ENCODE data around the gene KLHL12. TPM values are rescaled to one million over a fixed set of nuclear protein-coding genes. Genes with fewer than 3 reads are reported as not detected.
"Not testable (repeated sequence)": the region's sequence is repeated elsewhere in the genome, so short reads cannot be mapped to it uniquely, and the experiment has no call there.

Gene KLHL12
- total RNA-seq, 5 donors from 2014 or later (not counting 1 experiment from before 2014, with no cell fraction given): 18.8 to 22.7 (median 22.0) TPM

- Mint-ChIP-seq H3K9me3 (no peaks in the 10 kb centered on the region), H3K4me3 (no peak overlapping the region), H3K27me3 (peaks cover 7 to 12% of the 10 kb centered on the region in 2 donors), H3K27ac (peak overlapping the region in 1 of 2 donors; percentile 5), H3K36me3 (peaks cover 4% of the 10 kb centered on the region), H3K4me1 (no peaks in the 10 kb centered on the region)
- H3K27ac ChIP-seq (ENCODE audit: low read length): no peak overlapping the region
- H3K36me3 ChIP-seq (ENCODE audit: control insufficient read depth in 2 of 2, extremely low read depth in 1 of 2, insufficient read depth in 1 of 2, low read length in 1 of 2): peaks cover 0 to 2% of the 10 kb centered on the region in 2 donors
- WGBS (ENCODE audit: insufficient coverage): no CpG with 5 or more reads among the region's 3 CpGs
- CTCF ChIA-PET: interaction anchor here in 1 of 2 donors (0.6 kb wide), 1 partner anchor 130 kb away, joined by 4 read pairs; no protein-coding TSS in a partner anchor
- POLR2A ChIA-PET: no interaction called here
- ATAC-seq (replicated peaks in 1 of 4) (no peak), DNase-seq (no peak)
- H3K9me3 ChIP-seq: no peaks in the 10 kb centered on the region
- H3K27me3 ChIP-seq (replicated peaks in 1 of 2; ENCODE audit: control insufficient read depth in 2 of 2, extremely low read depth in 1 of 2, insufficient read depth in 2 of 2, low read length in 1 of 2): peaks cover 0 to 5% of the 10 kb centered on the region in 2 experiments
- H3K4me1 ChIP-seq (ENCODE audit: control insufficient read depth in 1 of 2, extremely low read depth in 1 of 2, insufficient read depth in 2 of 2, low read length in 2 of 2): no peaks in the 10 kb centered on the region
- no peak overlapping the region for H3K4me3 ChIP-seq (ENCODE audit: control insufficient read depth in 1 of 2, extremely low read depth in 1 of 2, low read length in 1 of 2)
Observed at GRCh38 chr1:202934755-202935154, 7.7 kb upstream of the KLHL12 start.

- Histone ChIP-seq H3K36me3 (ENCODE audit: control insufficient read depth in 2 of 2, extremely low read depth in 1 of 2, insufficient read depth in 1 of 2, low read length in 1 of 2) (no peaks in the 10 kb centered on the region), H3K4me3 (ENCODE audit: control insufficient read depth in 1 of 2, extremely low read depth in 1 of 2, low read length in 1 of 2) (no peak overlapping the region), H3K9me3 (no peaks in the 10 kb centered on the region), H3K27ac (ENCODE audit: low read length) (no peak overlapping the region), H3K4me1 (ENCODE audit: control insufficient read depth in 1 of 2, extremely low read depth in 1 of 2, insufficient read depth in 2 of 2, low read length in 2 of 2) (peaks cover 0 to 4% of the 10 kb centered on the region in 2 experiments), H3K27me3 (replicated peaks in 1 of 2; ENCODE audit: control insufficient read depth in 2 of 2, extremely low read depth in 1 of 2, insufficient read depth in 2 of 2, low read length in 1 of 2) (peaks cover 0 to 7% of the 10 kb centered on the region in 2 experiments)
- Mint-ChIP-seq H3K4me1 (no peaks in the 10 kb centered on the region), H3K36me3 (no peaks in the 10 kb centered on the region), H3K9me3 (no peaks in the 10 kb centered on the region), H3K27ac (no peak overlapping the region), H3K27me3 (peaks cover 7 to 12% of the 10 kb centered on the region in 2 donors), H3K4me3 (no peak overlapping the region)
- ATAC-seq (replicated peaks in 1 of 4): no peak
- no peak for DNase-seq
- 100% methylated on average over 1 of the region's 2 CpGs for WGBS (ENCODE audit: insufficient coverage)
- ChIA-PET CTCF (no interaction called here), POLR2A (no interaction called here)
Observed at GRCh38 chr1:202932476-202932875, 5.4 kb upstream of the KLHL12 start.

DNA sequence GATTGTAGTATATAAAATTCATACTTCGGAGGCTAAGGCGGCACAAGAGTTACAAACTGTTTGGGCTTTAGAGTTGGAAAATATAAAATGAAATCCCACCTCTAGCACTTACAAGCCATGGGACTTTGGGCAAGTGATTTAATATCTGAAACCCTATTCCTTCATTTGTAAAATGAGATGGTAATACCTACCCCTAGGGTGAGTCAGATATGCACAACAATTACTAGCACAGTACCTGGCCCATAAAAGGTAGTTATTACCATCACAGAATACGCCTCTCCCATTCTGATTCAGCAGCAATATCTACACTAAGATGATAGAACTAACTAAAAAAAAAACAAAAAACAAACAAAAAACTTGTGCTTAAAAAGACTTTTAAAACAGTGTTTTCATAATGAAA, 3.5 kb downstream of the KLHL12 start:
- Histone ChIP-seq H3K4me3 (ENCODE audit: control insufficient read depth in 1 of 2, extremely low read depth in 1 of 2, low read length in 1 of 2) (no peak overlapping the region), H3K27ac (ENCODE audit: low read length) (no peak overlapping the region), H3K36me3 (ENCODE audit: control insufficient read depth in 2 of 2, extremely low read depth in 1 of 2, insufficient read depth in 1 of 2, low read length in 1 of 2) (peaks cover 3 to 21% of the 10 kb centered on the region in 2 donors), H3K27me3 (replicated peaks in 1 of 2; ENCODE audit: control insufficient read depth in 2 of 2, extremely low read depth in 1 of 2, insufficient read depth in 2 of 2, low read length in 1 of 2) (no peaks in the 10 kb centered on the region), H3K4me1 (ENCODE audit: control insufficient read depth in 1 of 2, extremely low read depth in 1 of 2, insufficient read depth in 2 of 2, low read length in 2 of 2) (peaks cover 8 to 17% of the 10 kb centered on the region in 2 experiments), H3K9me3 (no peaks in the 10 kb centered on the region)
- no CpG with 5 or more reads among the region's 3 CpGs for WGBS (ENCODE audit: insufficient coverage)
- Mint-ChIP-seq H3K27me3 (no peaks in the 10 kb centered on the region), H3K36me3 (peaks cover 23% of the 10 kb centered on the region), H3K9me3 (no peaks in the 10 kb centered on the region), H3K27ac (no peak overlapping the region), H3K4me1 (peaks cover 34 to 39% (median 34%) of the 10 kb centered on the region in 3 donors), H3K4me3 (no peak overlapping the region)
- DNase-seq (no peak), ATAC-seq (replicated peaks in 1 of 4) (no peak)
- ChIA-PET POLR2A (no interaction called here), CTCF (no interaction called here)

- H3K9me3 Mint-ChIP-seq: no peaks in the 10 kb centered on the region
- Histone ChIP-seq H3K27me3 (replicated peaks in 1 of 2; ENCODE audit: control insufficient read depth in 2 of 2, extremely low read depth in 1 of 2, insufficient read depth in 2 of 2, low read length in 1 of 2) (no peaks in the 10 kb centered on the region), H3K4me3 (ENCODE audit: control insufficient read depth in 1 of 2, extremely low read depth in 1 of 2, low read length in 1 of 2) (no peak overlapping the region), H3K9me3 (no peaks in the 10 kb centered on the region), H3K4me1 (ENCODE audit: control insufficient read depth in 1 of 2, extremely low read depth in 1 of 2, insufficient read depth in 2 of 2, low read length in 2 of 2) (no peaks in the 10 kb centered on the region), H3K36me3 (ENCODE audit: control insufficient read depth in 2 of 2, extremely low read depth in 1 of 2, insufficient read depth in 1 of 2, low read length in 1 of 2) (peaks cover 3 to 59% of the 10 kb centered on the region in 2 donors), H3K27ac (ENCODE audit: low read length) (no peak overlapping the region)
- DNase-seq: no peak
- H3K27me3 Mint-ChIP-seq: no peaks in the 10 kb centered on the region
- POLR2A ChIA-PET: no interaction called here
- H3K4me1 Mint-ChIP-seq: peaks cover 18 to 28% (median 25%) of the 10 kb centered on the region in 3 donors
- peaks cover 47% of the 10 kb centered on the region for H3K36me3 Mint-ChIP-seq
- H3K27ac Mint-ChIP-seq: no peak overlapping the region
- no peak overlapping the region for H3K4me3 Mint-ChIP-seq
- CTCF ChIA-PET: no interaction called here
- ATAC-seq (replicated peaks in 1 of 4): no peak
Observed at GRCh38 chr1:202919615-202920014, 7.4 kb downstream of the KLHL12 start.

GRCh38 chr1:202915146-202915545, 11.9 kb downstream of the KLHL12 start:
- Mint-ChIP-seq H3K27me3 (no peaks in the 10 kb centered on the region), H3K4me3 (no peak overlapping the region), H3K27ac (no peak overlapping the region), H3K4me1 (peaks cover 0 to 8% (median 0%) of the 10 kb centered on the region in 3 donors), H3K36me3 (peaks cover 68% of the 10 kb centered on the region), H3K9me3 (no peaks in the 10 kb centered on the region)
- Histone ChIP-seq H3K9me3 (no peaks in the 10 kb centered on the region), H3K27me3 (replicated peaks in 1 of 2; ENCODE audit: control insufficient read depth in 2 of 2, extremely low read depth in 1 of 2, insufficient read depth in 2 of 2, low read length in 1 of 2) (no peaks in the 10 kb centered on the region), H3K36me3 (ENCODE audit: control insufficient read depth in 2 of 2, extremely low read depth in 1 of 2, insufficient read depth in 1 of 2, low read length in 1 of 2) (peaks cover 3 to 64% of the 10 kb centered on the region in 2 donors), H3K27ac (ENCODE audit: low read length) (no peak overlapping the region), H3K4me1 (ENCODE audit: control insufficient read depth in 1 of 2, extremely low read depth in 1 of 2, insufficient read depth in 2 of 2, low read length in 2 of 2) (no peaks in the 10 kb centered on the region), H3K4me3 (ENCODE audit: control insufficient read depth in 1 of 2, extremely low read depth in 1 of 2, low read length in 1 of 2) (no peak overlapping the region)
- ATAC-seq (replicated peaks in 1 of 4): no peak
- ChIA-PET POLR2A (no interaction called here), CTCF (interaction anchor here in 1 of 2 donors (0.6 kb wide), 1 partner anchor 420 kb away, joined by 7 read pairs; no protein-coding TSS in a partner anchor)
- DNase-seq: no peak

DNA sequence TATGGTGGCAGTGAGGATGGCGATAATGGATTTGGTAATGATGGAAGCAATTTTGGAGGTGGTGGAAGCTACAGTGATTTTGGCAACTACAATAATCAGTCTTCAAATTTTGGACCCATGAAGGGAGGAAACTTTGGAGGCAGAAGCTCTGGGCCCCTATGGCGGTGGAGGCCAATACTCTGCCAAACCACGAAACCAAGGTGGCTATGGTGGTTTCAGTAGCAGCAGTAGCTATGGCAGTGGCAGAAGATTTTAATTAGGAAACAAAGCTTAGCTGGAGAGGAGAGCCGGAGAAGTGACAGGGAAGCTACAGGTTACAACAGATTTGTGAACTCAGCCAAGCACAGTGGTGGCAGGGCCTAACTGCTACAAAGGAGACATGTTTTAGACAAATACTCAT, 14.6 kb downstream of the KLHL12 start:
- POLR2A ChIA-PET; H3K27me3 ChIP-seq (replicated peaks in 1 of 2; ENCODE audit: control insufficient read depth in 2 of 2, extremely low read depth in 1 of 2, insufficient read depth in 2 of 2, low read length in 1 of 2); H3K9me3 Mint-ChIP-seq; H3K4me1 Mint-ChIP-seq; ATAC-seq (replicated peaks in 1 of 4); H3K4me3 Mint-ChIP-seq; H3K4me3 ChIP-seq (ENCODE audit: control insufficient read depth in 1 of 2, extremely low read depth in 1 of 2, low read length in 1 of 2); H3K27ac Mint-ChIP-seq; DNase-seq; H3K9me3 ChIP-seq; H3K4me1 ChIP-seq (ENCODE audit: control insufficient read depth in 1 of 2, extremely low read depth in 1 of 2, insufficient read depth in 2 of 2, low read length in 2 of 2); H3K27me3 Mint-ChIP-seq; H3K27ac ChIP-seq (ENCODE audit: low read length): not testable (repeated sequence)
- peaks cover 6 to 73% of the 10 kb centered on the region in 2 donors for H3K36me3 ChIP-seq (ENCODE audit: control insufficient read depth in 2 of 2, extremely low read depth in 1 of 2, insufficient read depth in 1 of 2, low read length in 1 of 2)
- CTCF ChIA-PET: interaction anchor here in 1 of 2 donors (0.9 kb wide), 1 partner anchor 15 kb away, joined by 3 read pairs; the partner anchor contains the start of gene KLHL12
- WGBS (ENCODE audit: insufficient coverage): 89% methylated on average over 3 of the region's 4 CpGs
- H3K36me3 Mint-ChIP-seq: peaks cover 56% of the 10 kb centered on the region

GRCh38 chr1:202909494-202909893, 17.5 kb downstream of the KLHL12 start:
- Histone ChIP-seq H3K27ac (ENCODE audit: low read length) (no peak overlapping the region), H3K27me3 (replicated peaks in 1 of 2; ENCODE audit: control insufficient read depth in 2 of 2, extremely low read depth in 1 of 2, insufficient read depth in 2 of 2, low read length in 1 of 2) (no peaks in the 10 kb centered on the region), H3K9me3 (no peaks in the 10 kb centered on the region), H3K36me3 (ENCODE audit: control insufficient read depth in 2 of 2, extremely low read depth in 1 of 2, insufficient read depth in 1 of 2, low read length in 1 of 2) (peaks cover 6 to 49% of the 10 kb centered on the region in 2 donors), H3K4me1 (ENCODE audit: control insufficient read depth in 1 of 2, extremely low read depth in 1 of 2, insufficient read depth in 2 of 2, low read length in 2 of 2) (no peaks in the 10 kb centered on the region), H3K4me3 (ENCODE audit: control insufficient read depth in 1 of 2, extremely low read depth in 1 of 2, low read length in 1 of 2) (no peak overlapping the region)
- Mint-ChIP-seq H3K36me3 (peaks cover 50% of the 10 kb centered on the region), H3K4me3 (no peak overlapping the region), H3K4me1 (no peaks in the 10 kb centered on the region), H3K9me3 (no peaks in the 10 kb centered on the region), H3K27ac (no peak overlapping the region), H3K27me3 (no peaks in the 10 kb centered on the region)
- ChIA-PET CTCF (no interaction called here), POLR2A (no interaction called here)
- ATAC-seq (replicated peaks in 1 of 4) (no peak), DNase-seq (no peak)
- no CpG with 5 or more reads among the region's 1 CpG for WGBS (ENCODE audit: insufficient coverage)
